HG02588 (cell line): ENCODE data around the gene AMBRA1.
A peak's percentile ranks its signal among the peaks of the same experiment; 100 is the strongest.

Experiments used
- ATAC-seq: cut with Tn5 transposase; IDR thresholded peaks from one replicate; pipeline ENCODE4 v1.9.1; 2021; ENCODE audit warnings: mild to moderate bottlenecking, moderate library complexity; ENCODE audit not compliant: unreplicated experiment

The AMBRA1 gene

GRCh38 chr11:46356924-46357482 is 236.8 kb downstream of the AMBRA1 start:
- ATAC-seq, result no peak

GRCh38 chr11:46353698-46354097 is 240.1 kb downstream of the AMBRA1 start:
- ATAC-seq, result no peak

- ATAC-seq, result no peak
Measured at GRCh38 chr11:46352063-46352841, 241.6 kb downstream of the AMBRA1 start.

- ATAC-seq, result no peak
Measured at GRCh38 chr11:46351606-46352005, 242.2 kb downstream of the AMBRA1 start.

- ATAC-seq, result no peak
Measured at GRCh38 chr11:46351148-46351547, 242.7 kb downstream of the AMBRA1 start.

GRCh38 chr11:46350695-46351094 is 243.1 kb downstream of the AMBRA1 start:
- no peak for ATAC-seq

- no peak for ATAC-seq
Measured at GRCh38 chr11:46348566-46349401, 245.0 kb downstream of the AMBRA1 start.

- ATAC-seq, result peak; percentile 1
Measured at GRCh38 chr11:46347637-46348311, 246.0 kb downstream of the AMBRA1 start.

- peak; percentile 67 for ATAC-seq
Measured at GRCh38 chr11:46346886-46347636, 246.8 kb downstream of the AMBRA1 start, which contains the start of gene DGKZ. TSS of gene DGKZ (plus strand) at chr11:46347463. CDS start at chr11:46347660, 197 bp downstream.
